ENCODE results near the gene ZNF335.

DNA sequence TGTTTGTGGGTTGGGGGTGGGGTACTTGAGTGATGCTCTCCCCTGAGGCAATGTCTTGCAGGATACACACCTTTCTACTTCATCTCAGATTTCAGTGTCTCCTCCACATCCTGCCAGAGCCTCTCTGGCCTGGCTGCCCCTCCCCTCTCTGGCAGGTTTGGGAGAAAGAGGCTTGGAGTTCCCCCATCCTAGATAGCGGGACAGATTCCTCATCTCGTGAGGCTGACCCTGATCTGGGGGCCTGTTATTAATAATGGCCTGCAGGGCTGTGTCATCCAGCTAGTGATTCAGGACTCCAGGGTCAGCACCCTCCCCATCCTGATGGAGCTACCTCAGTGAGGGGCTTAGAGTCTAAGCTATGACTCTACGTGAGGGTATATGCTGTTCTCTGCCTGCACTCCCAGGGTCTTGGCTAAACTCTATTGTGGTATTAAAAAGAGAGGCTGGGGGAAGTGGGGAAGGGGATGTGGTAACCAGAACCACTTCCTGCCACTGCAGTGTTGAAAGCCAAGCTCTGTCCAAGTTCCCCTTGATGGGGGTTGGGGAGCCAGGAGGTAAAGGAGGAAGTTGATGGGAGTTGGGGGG, 33.0 kb upstream of the ZNF335 start:
- TF ChIP-seq, protein P1, sequence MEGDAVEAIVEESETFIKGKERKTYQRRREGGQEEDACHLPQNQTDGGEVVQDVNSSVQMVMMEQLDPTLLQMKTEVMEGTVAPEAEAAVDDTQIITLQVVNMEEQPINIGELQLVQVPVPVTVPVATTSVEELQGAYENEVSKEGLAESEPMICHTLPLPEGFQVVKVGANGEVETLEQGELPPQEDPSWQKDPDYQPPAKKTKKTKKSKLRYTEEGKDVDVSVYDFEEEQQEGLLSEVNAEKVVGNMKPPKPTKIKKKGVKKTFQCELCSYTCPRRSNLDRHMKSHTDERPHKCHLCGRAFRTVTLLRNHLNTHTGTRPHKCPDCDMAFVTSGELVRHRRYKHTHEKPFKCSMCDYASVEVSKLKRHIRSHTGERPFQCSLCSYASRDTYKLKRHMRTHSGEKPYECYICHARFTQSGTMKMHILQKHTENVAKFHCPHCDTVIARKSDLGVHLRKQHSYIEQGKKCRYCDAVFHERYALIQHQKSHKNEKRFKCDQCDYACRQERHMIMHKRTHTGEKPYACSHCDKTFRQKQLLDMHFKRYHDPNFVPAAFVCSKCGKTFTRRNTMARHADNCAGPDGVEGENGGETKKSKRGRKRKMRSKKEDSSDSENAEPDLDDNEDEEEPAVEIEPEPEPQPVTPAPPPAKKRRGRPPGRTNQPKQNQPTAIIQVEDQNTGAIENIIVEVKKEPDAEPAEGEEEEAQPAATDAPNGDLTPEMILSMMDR (IDR thresholded peaks at IDR 0.05; ENCODE audit: low read depth, low read length), result no peak
- TF ChIP-seq POLR2A (IDR thresholded peaks at IDR 0.05; ENCODE audit: extremely low read depth, insufficient read length) (no peak), MAX (IDR thresholded peaks at IDR 0.05; ENCODE audit: low read depth, low read length) (peak; percentile 34)

All from NB4 (cell line).